Gastroesophageal sphincter (tissue), 4 donors: ENCODE results near the gene MBOAT7. TPM values are rescaled to one million over a fixed set of nuclear protein-coding genes. Genes with fewer than 3 reads are reported as not detected.
A peak's percentile ranks its signal among the peaks of the same experiment; 100 is the strongest.
"Not testable (repeated sequence)": the region's sequence is repeated elsewhere in the genome, so short reads cannot be mapped to it uniquely, and the experiment has no call there.

Source experiments
- ATAC-seq: fragments of 150-250 bp; one replicate; pipeline ENCODE4 v1.9.1; 2016; ENCODE audit warnings: mild to moderate bottlenecking, moderate library complexity
- H3K27ac ChIP-seq, 4 donors: fragments of 200-600 bp; sonication (generic) in 3 of 4; 1 replicate in 3 of 4; 2 replicates in 1 of 4; pipeline ENCODE4 v1.5.1; 2016 to 2019
- H3K27me3 ChIP-seq: fragments of 200-600 bp; sonication (generic); one replicate; pipeline ENCODE4 v1.5.1; 2019
- H3K36me3 ChIP-seq, 2 donors: fragments of 200-600 bp; sonication (generic); one replicate each; pipeline ENCODE4 v1.5.1; 2019; ENCODE audit warnings: control low read depth in 1 of 2
- H3K4me1 ChIP-seq, 3 donors: fragments of 200-600 bp; sonication (generic); 1 replicate in 2 of 3; 2 replicates in 1 of 3; pipeline ENCODE4 v1.5.1; 2016 to 2019; ENCODE audit warnings: control low read depth in 2 of 3
- H3K4me3 ChIP-seq, 2 donors: fragments of 200-600 bp; sonication (generic); one replicate each; pipeline ENCODE4 v1.5.1; 2019; ENCODE audit warnings: mild to moderate bottlenecking in 1 of 2, moderate library complexity in 1 of 2
- H3K9me3 ChIP-seq, 3 donors: fragments of 200-600 bp; sonication (generic); one replicate each; pipeline ENCODE4 v1.5.1; 2017 to 2019; ENCODE audit warnings: control low read depth in 2 of 3
- EP300 ChIP-seq: sonication (generic); formaldehyde crosslinking; IDR thresholded peaks from one replicate; pipeline ENCODE4 v1.6.1; 2017; ENCODE audit warnings: antibody characterized with exemption, mild to moderate bottlenecking
- POLR2A ChIP-seq, 2 donors: fragments of 450-650 bp; IDR thresholded peaks; one replicate each; pipeline ENCODE4 v1.6.1; 2017; ENCODE audit warnings: antibody characterized with exemption in 2 of 2, mild to moderate bottlenecking in 2 of 2, moderate library complexity in 1 of 2
- POLR2AphosphoS5 ChIP-seq: sonication (generic); formaldehyde crosslinking; IDR thresholded peaks from one replicate; pipeline ENCODE4 v1.6.1; 2017; ENCODE audit warnings: antibody characterized with exemption
- WGBS, 2 donors: methylation state at CpG; one replicate each; pipeline ENCODE4 v1.1.5; 2018; ENCODE audit warnings: low coverage in 1 of 2; 5-methylcytosine and 5-hydroxymethylcytosine counted together
- total RNA-seq, 4 donors: library from RNA; depleted of rRNA; stranded (reverse); fragments of >200 nt; gene quantifications; one replicate each; pipeline ENCODE4 v1.1.0, GENCODE V29; 2016
- TF ChIP-seq, protein P1 (sequence below), 4 experiments: fragments of 200-600 bp in 2 of 4; fragments of 450-650 bp in 2 of 4; sonication (generic) in 1 of 4; IDR thresholded peaks; one replicate each; pipeline ENCODE4 v1.5.1; 2017 to 2019; ENCODE audit warnings: antibody characterized with exemption in 4 of 4, mild to moderate bottlenecking in 2 of 4, moderate library complexity in 2 of 4

Gene MBOAT7
- total RNA-seq, 4 donors from 2014 or later = 28.4 to 64.3 (median 36.5) TPM

DNA sequence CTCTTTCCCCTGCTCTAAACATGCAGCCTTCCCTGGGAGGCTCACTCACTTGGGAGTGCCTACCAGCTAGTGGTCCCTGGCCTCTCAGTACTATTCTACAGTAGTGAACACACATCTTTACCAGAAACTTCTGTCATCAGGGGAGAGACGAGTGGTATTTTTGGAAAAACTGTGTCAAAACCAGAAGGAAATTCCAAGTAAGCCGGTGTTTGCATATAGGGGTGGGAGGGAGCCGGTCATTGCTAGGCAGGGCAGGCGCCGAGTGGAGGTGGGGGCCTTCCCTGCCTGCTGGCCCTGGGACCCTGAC, 18.2 kb upstream of the MBOAT7 start:
- H3K4me3 ChIP-seq = no peak overlapping the region
- 60% methylated on average over 5 of the region's 5 CpGs; no CpG with 5 or more reads in 1 of the 2 donors for WGBS, 2 donors
- H3K27ac ChIP-seq = peak overlapping the region in 3 of 4 donors; percentile 29 to 60 (median 50)
- H3K9me3 ChIP-seq = no peaks in the 10 kb centered on the region
- no peaks in the 10 kb centered on the region for H3K27me3 ChIP-seq
- ATAC-seq = no peak
- H3K4me1 ChIP-seq = peaks cover 0 to 82% (median 36%) of the 10 kb centered on the region in 3 donors
- no peak for TF ChIP-seq POLR2AphosphoS5
- no peak for TF ChIP-seq POLR2A (IDR thresholded peaks at IDR 0.05)
- TF ChIP-seq EP300 = no peak
- TF ChIP-seq, protein P1, sequence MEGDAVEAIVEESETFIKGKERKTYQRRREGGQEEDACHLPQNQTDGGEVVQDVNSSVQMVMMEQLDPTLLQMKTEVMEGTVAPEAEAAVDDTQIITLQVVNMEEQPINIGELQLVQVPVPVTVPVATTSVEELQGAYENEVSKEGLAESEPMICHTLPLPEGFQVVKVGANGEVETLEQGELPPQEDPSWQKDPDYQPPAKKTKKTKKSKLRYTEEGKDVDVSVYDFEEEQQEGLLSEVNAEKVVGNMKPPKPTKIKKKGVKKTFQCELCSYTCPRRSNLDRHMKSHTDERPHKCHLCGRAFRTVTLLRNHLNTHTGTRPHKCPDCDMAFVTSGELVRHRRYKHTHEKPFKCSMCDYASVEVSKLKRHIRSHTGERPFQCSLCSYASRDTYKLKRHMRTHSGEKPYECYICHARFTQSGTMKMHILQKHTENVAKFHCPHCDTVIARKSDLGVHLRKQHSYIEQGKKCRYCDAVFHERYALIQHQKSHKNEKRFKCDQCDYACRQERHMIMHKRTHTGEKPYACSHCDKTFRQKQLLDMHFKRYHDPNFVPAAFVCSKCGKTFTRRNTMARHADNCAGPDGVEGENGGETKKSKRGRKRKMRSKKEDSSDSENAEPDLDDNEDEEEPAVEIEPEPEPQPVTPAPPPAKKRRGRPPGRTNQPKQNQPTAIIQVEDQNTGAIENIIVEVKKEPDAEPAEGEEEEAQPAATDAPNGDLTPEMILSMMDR (IDR thresholded peaks at IDR 0.05) = no peak
- H3K36me3 ChIP-seq = peaks cover 0 to 58% of the 10 kb centered on the region in 2 donors

DNA sequence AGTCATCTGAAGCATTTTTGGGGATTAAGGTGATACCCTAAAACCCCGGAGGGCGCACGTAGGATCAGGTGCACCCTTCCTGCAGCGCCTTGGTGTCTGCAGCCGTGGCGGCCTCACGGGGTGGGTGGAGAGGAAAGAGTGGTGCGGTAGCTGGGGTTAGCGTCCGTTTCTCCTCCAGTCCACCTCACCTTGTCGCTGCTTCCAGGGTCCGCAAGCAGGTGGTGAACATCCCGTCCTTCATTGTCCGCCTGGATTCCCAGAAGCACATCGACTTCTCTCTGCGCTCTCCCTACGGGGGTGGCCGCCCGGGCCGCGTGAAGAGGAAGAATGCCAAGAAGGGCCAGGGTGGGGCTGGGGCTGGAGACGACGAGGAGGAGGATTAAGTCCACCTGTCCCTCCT, 17.8 kb upstream of the MBOAT7 start:
- H3K4me3 ChIP-seq, H3K9me3 ChIP-seq, H3K27me3 ChIP-seq, ATAC-seq: not testable (repeated sequence)
- 69% methylated on average over 19 of the region's 23 CpGs; no CpG with 5 or more reads in 1 of the 2 donors for WGBS, 2 donors
- Histone ChIP-seq H3K27ac (peak overlapping the region in 3 of 4 donors; percentile 29 to 60 (median 50)), H3K4me1 (peaks cover 0 to 87% (median 39%) of the 10 kb centered on the region in 3 donors), H3K36me3 (peaks cover 0 to 63% of the 10 kb centered on the region in 2 donors)

DNA sequence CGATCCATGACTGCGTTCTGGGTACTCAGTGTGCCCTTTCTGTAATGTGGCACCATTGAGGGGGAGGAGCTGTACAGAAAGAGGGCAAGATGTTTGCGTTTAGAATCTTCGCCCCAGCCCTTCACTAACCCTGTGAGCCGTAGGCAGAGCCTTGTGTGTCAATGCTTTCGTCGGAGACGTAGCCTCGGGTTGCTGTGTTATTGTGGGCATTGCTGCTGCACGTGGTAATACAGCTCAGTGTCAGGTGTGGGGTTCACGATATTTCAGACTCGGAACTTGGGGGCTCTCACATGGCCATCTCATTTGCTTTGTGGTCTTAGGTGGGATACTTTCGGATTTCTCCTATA, 17.4 kb upstream of the MBOAT7 start:
- Histone ChIP-seq H3K27ac (peak overlapping the region in 3 of 4 donors; percentile 29 to 60 (median 50)), H3K36me3 (peaks cover 0 to 67% of the 10 kb centered on the region in 2 donors), H3K4me3 (no peak overlapping the region), H3K27me3 (no peaks in the 10 kb centered on the region), H3K9me3 (no peaks in the 10 kb centered on the region), H3K4me1 (peaks cover 0 to 91% (median 42%) of the 10 kb centered on the region in 3 donors)
- 73% methylated on average over 7 of the region's 13 CpGs; no CpG with 5 or more reads in 1 of the 2 donors for WGBS, 2 donors
- ATAC-seq = no peak
- no peak for TF ChIP-seq POLR2A (IDR thresholded peaks at IDR 0.05)
- TF ChIP-seq EP300 = no peak
- TF ChIP-seq, protein P1 (IDR thresholded peaks at IDR 0.05) = no peak
- no peak for TF ChIP-seq POLR2AphosphoS5

DNA sequence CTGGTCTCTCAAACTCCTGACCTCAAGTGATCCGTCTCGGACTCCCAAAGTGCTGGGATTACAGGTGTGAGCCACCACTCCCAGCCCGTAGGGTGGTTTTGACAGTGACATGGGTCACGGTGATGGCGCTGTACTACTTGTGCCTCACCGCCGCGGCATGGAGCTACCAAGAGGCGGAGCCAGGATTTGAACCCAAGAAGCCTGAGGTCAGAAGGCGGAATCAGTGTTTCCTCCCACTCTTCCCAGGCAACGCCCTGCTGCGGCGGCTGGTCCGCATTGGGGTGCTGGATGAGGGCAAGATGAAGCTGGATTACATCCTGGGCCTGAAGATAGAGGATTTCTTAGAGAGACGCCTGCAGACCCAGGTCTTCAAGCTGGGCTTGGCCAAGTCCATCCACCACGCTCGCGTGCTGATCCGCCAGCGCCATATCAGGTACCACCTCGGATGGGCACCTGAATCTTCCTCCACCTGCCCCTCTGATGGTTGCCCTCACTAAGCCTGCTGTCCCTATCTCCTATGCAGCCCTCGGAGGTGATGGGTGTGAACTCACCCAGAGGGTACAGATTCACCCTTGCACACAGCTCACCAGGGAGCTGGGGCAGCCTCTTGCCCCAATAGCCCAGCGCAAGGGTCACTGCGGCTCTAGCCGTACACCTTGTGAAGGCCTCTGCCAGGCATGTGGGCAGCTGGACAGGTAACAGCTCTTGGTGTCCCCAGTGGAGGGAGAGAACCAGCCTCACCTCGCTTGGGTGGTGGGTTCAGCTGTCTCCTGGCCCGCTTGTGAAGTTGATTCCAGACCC, 16.9 kb upstream of the MBOAT7 start:
- peak overlapping the region in 1 of 4 donors; percentile 33 for H3K27ac ChIP-seq
- no peak for ATAC-seq
- peaks cover 0 to 96% (median 45%) of the 10 kb centered on the region in 3 donors for H3K4me1 ChIP-seq
- 100% methylated on average over 1 of the region's 27 CpGs; no CpG with 5 or more reads in 1 of the 2 donors for WGBS, 2 donors
- H3K27me3 ChIP-seq = no peaks in the 10 kb centered on the region
- peaks cover 0 to 72% of the 10 kb centered on the region in 2 donors for H3K36me3 ChIP-seq
- H3K9me3 ChIP-seq = no peaks in the 10 kb centered on the region
- no peak overlapping the region for H3K4me3 ChIP-seq
- TF ChIP-seq POLR2A (IDR thresholded peaks at IDR 0.05) = no peak

DNA sequence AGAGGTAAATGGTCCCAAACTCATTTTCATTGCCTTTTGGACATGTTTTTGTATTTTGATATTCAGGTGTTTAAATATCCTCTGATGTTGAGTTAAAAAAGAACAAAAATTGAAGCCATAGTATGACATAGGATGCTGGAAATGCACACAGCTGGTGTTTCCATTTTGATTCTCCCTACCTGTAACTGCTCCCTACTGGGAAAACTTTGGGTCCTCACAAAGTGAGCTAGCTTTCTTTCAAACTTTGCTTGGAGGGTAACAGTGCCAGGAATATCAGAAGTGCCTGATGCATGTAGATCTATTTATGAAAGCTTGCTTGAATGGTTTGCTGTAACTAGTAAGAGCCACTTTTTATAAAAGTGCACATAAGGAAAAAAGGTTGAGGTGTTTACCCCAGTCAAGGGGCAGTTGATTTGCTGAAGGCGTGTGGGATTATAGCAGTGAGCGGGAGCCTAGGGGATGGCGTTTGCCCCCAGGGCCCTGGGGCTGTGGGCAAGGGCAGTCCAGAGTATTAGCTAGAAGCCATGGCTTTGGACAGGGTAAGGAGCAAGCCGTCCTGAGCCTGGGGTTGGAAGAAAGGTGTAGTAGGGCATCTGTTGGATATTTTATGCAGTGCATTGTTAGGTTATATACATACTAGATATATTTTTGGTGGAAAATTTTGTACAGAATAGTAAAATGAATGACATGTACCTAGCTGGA, 15.5 kb upstream of the MBOAT7 start:
- peaks cover 0 to 73% of the 10 kb centered on the region in 2 donors for H3K36me3 ChIP-seq
- WGBS, 2 donors = 65 to 78% methylated on average over 4 of the region's 4 CpGs
- ATAC-seq = no peak
- no peaks in the 10 kb centered on the region for H3K9me3 ChIP-seq
- no peak overlapping the region for H3K27ac ChIP-seq
- TF ChIP-seq, protein P1 (IDR thresholded peaks at IDR 0.05) = no peak
- TF ChIP-seq POLR2A (IDR thresholded peaks at IDR 0.05) = no peak
- TF ChIP-seq EP300 = no peak
- no peak for TF ChIP-seq POLR2AphosphoS5
- H3K27me3 ChIP-seq = no peaks in the 10 kb centered on the region
- no peak overlapping the region for H3K4me3 ChIP-seq
- H3K4me1 ChIP-seq = peaks cover 0 to 91% (median 40%) of the 10 kb centered on the region in 3 donors
